ENCODE results near the gene PSMA7.

PSMA7 gene

GRCh38 chr20:62104791-62105345, 38.3 kb downstream of the PSMA7 start:
- in situ Hi-C loops (cut with MboI; ENCODE audit: low pct_unique_long_range_greater_than_20kb, low sequenced_read_pairs, unreplicated experiment), result no loop called here
- no peak for DNase-seq (ENCODE audit: low spot score)
- TF ChIP-seq CTCF (IDR thresholded peaks at IDR 0.05; ENCODE audit: extremely low read depth, insufficient read depth, missing control alignments), result no peak

GRCh38 chr20:62104234-62104789, 38.9 kb downstream of the PSMA7 start:
- TF ChIP-seq CTCF (IDR thresholded peaks at IDR 0.05; ENCODE audit: extremely low read depth, insufficient read depth, missing control alignments), result no peak
- DNase-seq (ENCODE audit: low spot score), result no peak
- in situ Hi-C loops (cut with MboI; ENCODE audit: low pct_unique_long_range_greater_than_20kb, low sequenced_read_pairs, unreplicated experiment), result no loop called here

GRCh38 chr20:62103508-62104233, 39.5 kb downstream of the PSMA7 start:
- DNase-seq (ENCODE audit: low spot score), result no peak
- in situ Hi-C loops (cut with MboI; ENCODE audit: low pct_unique_long_range_greater_than_20kb, low sequenced_read_pairs, unreplicated experiment), result no loop called here
- TF ChIP-seq CTCF (IDR thresholded peaks at IDR 0.05; ENCODE audit: extremely low read depth, insufficient read depth, missing control alignments), result no peak

- TF ChIP-seq CTCF (IDR thresholded peaks at IDR 0.05; ENCODE audit: extremely low read depth, insufficient read depth, missing control alignments), result no peak
- in situ Hi-C loops (cut with MboI; ENCODE audit: low pct_unique_long_range_greater_than_20kb, low sequenced_read_pairs, unreplicated experiment), result no loop called here
- no peak for DNase-seq (ENCODE audit: low spot score)
Observed at GRCh38 chr20:62101078-62101477, 42.1 kb downstream of the PSMA7 start.

- no peak for TF ChIP-seq CTCF (IDR thresholded peaks at IDR 0.05; ENCODE audit: extremely low read depth, insufficient read depth, missing control alignments)
- DNase-seq (ENCODE audit: low spot score), result peak; percentile 4
- in situ Hi-C loops (cut with MboI; ENCODE audit: low pct_unique_long_range_greater_than_20kb, low sequenced_read_pairs, unreplicated experiment), result no loop called here
Observed at GRCh38 chr20:62097881-62098407, 45.2 kb downstream of the PSMA7 start.

GRCh38 chr20:62096421-62097380, 46.5 kb downstream of the PSMA7 start:
- in situ Hi-C loops (cut with MboI; ENCODE audit: low pct_unique_long_range_greater_than_20kb, low sequenced_read_pairs, unreplicated experiment), result no loop called here
- TF ChIP-seq CTCF (IDR thresholded peaks at IDR 0.05; ENCODE audit: extremely low read depth, insufficient read depth, missing control alignments), result no peak
- peak; percentile 4 for DNase-seq (ENCODE audit: low spot score)

Data from GM13977 (cell line).